VCaP (cell line): ENCODE data around the gene TRIM9.

Experiments
- H3K27ac ChIP-seq: fragments of 450-650 bp; 2 replicates; pipeline ENCODE4 v1.5.1; 2017
- TF ChIP-seq, protein P1 (sequence below): fragments of 450-650 bp; conservative IDR thresholded peaks from 2 replicates; pipeline ENCODE4 v1.5.1; 2017; ENCODE audit warnings: mild to moderate bottlenecking, moderate library complexity

TRIM9 gene

DNA sequence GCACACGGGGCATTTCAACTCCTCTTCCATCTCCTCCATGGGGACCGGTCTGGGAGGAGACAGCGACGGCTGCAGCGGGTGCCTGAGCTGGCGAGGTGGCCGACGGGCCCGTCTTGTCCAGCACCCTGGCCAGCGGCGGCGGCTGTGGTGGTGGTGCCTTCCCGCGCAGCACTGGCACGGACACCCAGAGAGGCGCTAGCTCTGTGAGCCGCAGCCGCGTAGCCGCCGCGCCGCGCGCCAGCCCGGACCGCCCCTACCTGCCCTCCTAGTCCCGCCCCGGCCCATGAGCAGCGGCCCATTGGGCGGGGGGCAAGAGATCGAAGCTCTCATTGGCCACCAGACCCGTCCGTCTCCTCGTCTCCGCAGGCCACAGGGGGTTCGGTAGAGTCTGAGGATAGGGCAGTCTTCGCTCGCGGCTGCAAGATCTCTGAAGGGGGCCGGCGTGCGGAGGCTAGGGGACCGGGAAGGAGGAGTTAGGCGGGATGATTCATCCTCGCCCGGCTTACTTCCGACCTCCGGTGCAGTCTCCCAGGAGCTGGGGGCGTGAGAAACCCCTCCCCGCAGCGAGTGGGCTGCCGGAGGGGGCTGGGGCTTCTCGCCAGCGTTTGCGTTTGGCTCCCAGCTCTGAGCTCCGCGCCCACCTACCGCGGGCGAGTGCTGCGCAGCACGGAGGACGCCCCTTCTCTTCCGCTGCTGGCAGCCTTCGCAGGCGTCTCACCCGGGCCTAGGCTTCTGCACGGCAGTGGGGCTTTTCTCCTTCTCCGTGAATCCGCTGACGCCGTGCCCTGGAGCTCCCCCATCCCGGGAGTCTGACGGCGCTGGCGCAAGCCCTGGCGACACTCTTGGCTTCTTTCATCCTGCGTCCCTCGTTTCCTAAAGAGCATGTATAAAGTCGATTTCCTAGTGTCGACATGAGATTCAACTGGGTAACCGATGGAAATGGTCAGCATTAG lies at the start of gene TRIM9:
Gene TRIM9, minus strand, starts transcription at position 205 of the 953 bp plus-strand sequence. Its CDS starts 166 bp downstream, at position 39.
- TF ChIP-seq, protein P1, sequence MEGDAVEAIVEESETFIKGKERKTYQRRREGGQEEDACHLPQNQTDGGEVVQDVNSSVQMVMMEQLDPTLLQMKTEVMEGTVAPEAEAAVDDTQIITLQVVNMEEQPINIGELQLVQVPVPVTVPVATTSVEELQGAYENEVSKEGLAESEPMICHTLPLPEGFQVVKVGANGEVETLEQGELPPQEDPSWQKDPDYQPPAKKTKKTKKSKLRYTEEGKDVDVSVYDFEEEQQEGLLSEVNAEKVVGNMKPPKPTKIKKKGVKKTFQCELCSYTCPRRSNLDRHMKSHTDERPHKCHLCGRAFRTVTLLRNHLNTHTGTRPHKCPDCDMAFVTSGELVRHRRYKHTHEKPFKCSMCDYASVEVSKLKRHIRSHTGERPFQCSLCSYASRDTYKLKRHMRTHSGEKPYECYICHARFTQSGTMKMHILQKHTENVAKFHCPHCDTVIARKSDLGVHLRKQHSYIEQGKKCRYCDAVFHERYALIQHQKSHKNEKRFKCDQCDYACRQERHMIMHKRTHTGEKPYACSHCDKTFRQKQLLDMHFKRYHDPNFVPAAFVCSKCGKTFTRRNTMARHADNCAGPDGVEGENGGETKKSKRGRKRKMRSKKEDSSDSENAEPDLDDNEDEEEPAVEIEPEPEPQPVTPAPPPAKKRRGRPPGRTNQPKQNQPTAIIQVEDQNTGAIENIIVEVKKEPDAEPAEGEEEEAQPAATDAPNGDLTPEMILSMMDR, result no peak
- H3K27ac ChIP-seq, result peak within 1 kb of the TSS; percentile 80

DNA sequence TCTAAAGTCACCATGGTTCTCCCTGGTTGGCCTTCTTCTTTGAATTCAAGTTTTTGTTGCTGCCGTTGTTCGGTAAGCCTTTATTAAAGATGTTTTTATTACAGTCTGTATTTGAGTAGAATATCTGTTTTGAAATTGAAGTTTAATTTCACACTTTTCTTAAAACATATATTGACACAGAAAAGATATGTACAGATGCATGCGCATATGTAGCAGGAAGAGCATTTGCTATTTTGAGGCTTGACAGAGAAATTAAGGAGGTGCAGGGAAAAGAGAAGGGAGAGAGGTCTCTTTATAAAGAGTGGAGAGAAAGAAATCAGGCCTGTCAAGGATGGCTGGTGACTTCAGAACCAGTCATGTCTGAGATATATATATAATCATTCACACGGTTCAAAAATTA lies 46.0 kb upstream of the TRIM9 start:
- H3K27ac ChIP-seq, result no peak overlapping the region

DNA sequence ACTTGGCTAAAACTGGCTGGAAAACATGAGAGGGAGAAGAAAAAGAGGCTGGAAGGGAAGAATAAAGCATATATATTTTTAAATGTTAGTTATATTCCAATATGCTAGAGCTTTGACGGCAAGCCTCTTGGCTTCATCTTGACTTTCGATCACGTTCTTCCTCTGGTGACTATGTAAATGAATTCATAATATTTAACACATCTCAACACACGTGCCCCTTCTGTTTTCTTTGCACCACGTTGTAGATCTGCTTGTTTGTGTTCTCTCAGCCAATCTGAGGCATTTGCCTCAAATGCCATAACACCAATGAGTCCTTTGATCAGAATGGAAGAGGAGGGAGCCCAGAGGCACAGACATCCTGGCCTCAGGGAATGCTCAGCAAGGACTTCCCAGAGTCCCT lies 45.4 kb upstream of the TRIM9 start:
- TF ChIP-seq, protein P1, result no peak
- H3K27ac ChIP-seq, result no peak overlapping the region

More for the DNA sequence above, 46.0 kb upstream of the TRIM9 start:
- TF ChIP-seq, protein P1, result no peak

DNA sequence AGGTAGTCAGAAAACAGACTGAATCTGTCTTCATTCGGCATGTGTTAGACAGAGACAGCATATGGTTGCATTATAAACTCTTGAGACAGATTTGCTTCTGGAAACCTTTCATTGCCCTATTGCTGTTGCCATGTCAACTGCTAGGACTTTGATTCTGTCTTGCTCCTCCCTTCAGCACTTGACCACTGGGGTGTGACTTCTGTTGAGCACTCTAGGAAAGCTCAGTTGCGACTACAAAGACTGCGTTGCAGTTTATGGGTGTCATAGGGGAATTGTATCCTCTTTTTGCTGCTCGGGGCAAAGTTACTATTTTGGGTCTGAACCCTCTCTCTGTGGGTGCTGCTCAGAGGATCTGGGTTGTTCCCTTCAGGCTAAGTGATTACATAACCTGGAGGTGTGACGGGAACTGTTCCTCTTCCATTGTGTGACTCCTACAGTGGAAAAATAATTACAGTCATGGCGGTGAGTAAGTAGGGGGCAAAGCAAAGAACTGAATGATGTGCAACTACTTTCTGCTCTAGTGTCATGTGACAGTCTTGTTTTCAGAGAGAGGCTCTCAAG lies 44.3 kb upstream of the TRIM9 start:
- TF ChIP-seq, protein P1, result no peak
- no peak overlapping the region for H3K27ac ChIP-seq

DNA sequence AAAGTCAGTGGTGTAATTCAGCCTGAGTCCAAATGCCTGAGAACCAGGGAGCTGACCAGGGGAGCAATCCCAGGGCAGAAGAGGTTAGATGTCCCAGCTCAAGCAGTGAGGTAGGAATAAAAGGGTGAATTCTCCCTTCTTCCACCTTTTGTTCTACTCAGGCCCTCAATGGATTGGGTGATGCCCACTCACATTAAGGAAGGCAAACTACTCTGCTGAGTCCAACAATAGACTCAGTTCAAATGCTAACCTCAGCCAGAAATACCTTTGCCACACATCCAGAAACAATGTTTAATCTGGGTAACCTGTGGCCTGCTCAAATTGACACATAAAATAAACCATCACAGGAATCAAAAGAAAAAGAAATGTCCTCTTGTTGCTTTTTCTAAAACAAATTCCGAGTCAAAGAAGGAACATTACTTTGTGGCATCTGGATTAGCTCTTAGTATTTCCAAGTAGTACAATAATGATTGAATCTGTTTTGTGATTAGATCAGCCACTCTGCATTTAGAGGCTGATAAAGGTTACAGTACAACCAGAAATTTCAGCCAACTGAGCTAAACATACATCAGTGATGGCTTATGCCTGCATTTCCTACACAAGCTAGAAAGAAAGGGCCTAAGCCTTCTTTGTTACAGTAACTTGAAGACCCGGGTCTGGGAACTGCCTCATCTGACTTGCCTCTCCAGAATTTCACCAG lies 43.6 kb upstream of the TRIM9 start:
- no peak overlapping the region for H3K27ac ChIP-seq
- TF ChIP-seq, protein P1, result no peak

DNA sequence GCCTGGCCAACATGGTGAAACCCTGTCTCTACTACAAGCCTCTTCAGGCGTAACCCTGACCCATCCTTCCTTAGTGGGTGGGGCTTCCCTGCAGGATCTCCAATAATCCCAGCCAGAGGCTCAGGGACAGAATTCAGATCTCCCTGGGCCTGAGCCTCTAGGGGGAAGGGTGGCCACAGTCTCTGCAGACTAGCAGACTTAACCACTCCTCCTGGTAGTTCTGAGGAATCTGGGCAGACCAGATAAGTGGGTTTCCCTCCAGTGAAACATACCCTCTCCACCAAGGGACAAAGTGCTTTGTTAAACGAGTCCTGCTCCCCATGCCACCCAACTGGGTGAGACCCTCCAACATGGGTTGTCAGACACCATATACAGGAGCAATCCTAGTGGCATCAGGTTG lies 36.6 kb upstream of the TRIM9 start:
- no peak overlapping the region for H3K27ac ChIP-seq
- TF ChIP-seq, protein P1, result no peak

DNA sequence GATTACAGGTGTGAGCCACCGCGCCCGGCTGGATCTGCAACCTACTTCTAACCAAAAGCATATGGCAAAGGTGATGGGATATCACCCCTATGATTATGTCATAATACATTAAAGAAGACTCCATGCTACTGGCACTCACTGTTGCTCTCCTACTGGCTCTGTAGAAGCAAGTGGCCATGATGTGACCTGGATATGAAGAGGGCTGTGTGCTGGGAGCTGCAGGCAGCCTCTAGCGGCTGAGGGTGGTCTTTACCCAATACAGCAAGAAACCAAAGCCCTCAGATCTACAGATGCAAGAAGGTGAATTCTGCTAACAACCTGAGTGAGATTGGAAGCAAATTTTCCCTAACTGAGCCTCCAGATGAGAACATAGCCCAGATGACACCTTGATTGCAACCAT lies 34.2 kb upstream of the TRIM9 start:
- TF ChIP-seq, protein P1, result no peak

More for the DNA sequence above, 34.2 kb upstream of the TRIM9 start:
- no peak overlapping the region for H3K27ac ChIP-seq
